Smooth muscle cell of the coronary artery (primary cell): ENCODE measurements around the gene H2AZ2. TPM values are rescaled to one million over a fixed set of nuclear protein-coding genes. Genes with fewer than 3 reads are reported as not detected.

Source experiments
- total RNA-seq: library from RNA; depleted of rRNA; stranded (reverse); fragments of >200 nt; gene quantifications from 2 replicates; pipeline ENCODE4 v1.2.3, GENCODE V29; 2014; ENCODE audit warnings: low replicate concordance

H2AZ2 gene
- 194 and 275 TPM in 2 replicates for total RNA-seq

DNA sequence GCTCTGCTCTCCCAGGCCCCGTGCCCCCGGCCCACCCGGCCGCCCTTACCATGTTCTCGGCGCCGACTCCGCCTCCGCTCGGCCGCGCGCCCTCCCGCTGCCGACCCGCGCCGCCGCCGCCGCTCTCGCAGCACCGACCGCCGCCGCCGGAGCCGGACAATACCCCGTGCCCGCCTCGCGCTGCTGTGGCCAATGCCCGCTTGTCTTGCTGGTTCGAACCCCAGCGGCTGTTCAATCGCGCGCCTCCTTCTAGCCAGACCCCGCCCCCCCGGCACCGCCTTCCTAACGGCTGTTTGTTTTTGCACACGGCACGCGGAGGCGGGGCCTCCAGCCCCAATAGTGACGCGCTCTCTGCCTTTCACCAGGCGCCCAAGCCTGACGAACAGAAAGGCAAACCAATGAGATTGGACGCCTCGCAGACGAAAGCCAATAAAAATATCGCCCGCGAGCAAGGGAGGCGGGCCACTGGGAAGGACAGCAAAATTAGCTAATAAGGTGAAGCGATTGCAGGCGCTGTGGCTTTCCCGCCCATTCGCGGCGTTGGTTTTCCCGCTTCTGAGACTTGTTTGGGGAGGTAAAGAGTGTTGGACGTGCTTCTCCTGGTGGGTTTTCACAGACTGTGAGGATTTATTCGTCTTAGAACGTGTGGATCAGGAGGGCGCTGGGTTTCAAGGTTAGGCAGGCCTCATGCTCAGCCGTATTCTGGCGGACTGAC is at the start of gene H2AZ2:
TSS of gene H2AZ2 (minus strand) at position 168 of the 715 bp plus-strand sequence. CDS start at position 52, 116 bp downstream.

DNA sequence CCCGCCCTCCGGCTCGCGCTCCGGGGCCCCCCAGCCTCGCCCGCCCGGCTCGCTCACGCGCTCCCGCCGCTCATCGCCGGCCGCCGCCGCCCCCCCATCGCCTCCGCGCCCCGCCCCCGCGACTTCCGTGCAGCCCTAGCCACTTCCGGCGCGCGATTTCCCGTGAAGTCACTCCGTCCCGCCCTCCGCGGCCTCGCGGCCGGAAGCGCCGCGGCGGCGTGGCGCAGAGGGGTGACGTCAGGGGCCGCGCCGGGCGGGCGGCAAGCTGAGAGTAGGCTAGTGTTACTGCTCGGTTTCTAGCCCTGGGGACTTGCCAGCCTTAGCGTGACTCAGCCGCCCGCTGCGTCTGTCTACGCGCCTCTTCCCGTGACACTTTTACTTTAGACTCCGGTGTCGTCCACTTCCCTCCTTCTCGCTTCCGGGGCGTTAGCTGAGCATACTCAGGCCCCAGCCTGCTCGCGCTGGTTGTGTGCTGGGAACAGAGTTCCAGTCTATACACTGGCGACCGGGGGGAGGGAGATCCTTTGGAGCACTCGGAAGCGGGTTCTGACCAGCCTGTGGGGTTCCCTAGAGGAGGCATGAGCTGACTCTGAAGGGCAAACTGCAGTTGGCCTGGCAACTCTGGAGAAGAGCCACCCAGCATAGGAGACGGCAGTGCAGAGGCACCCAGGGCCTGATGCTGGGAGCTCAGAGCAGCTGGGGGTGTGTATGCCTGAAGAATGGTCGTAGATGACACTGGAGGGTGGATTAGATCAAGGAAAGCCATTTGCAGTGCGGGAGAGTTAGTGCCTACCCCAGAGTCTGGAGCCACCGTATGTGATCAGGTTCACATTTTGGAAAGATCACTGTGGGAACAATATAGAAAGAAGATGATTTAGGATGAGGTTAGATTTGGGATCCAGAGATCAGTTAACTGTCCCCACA is 37.8 kb upstream of the H2AZ2 start, which contains the start of gene PURB:
TSS of gene PURB (minus strand) at position 137 of the 924 bp plus-strand sequence. CDS start 182 bp downstream, outside the sequence.

DNA sequence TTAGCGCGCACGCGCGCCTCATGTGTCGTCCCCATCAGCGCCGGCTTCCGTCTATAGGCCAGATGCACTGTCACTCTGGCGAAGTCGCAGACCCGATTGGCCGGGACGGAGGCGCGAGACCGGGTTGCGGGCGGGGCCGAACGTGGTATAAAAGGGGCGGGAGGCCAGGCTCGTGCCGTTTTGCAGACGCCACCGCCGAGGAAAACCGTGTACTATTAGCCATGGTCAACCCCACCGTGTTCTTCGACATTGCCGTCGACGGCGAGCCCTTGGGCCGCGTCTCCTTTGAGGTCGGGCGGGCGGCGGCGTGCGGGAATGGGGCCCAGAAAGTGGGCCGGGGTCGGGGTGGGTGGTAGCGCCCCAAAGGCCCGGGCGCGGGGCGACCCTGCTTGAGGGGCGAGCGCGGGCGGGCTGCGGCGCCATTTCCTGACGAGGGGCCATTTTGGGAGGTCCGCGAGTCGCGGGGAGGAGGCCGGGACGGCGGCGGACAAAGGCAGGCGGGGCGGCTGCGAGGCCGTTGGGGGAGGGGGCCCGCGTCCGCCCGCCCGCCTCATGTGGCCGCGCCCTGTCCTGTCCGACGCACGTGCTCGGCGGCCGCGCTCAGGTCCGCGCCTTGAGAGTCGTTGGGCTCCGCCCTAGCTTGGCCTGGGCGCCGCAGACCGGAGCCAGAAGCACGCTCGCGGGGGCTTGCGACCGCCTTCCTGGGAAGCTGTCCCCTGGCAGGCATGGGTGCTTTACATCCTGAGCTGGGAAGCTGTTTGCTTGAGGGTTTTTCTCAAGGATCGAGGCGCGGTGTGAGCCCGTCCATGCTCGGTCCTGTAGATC is 51.2 kb downstream of the H2AZ2 start, which contains the start of gene PPIA:
TSS of gene PPIA (plus strand) at position 178 of the 825 bp plus-strand sequence. CDS start at position 222, 44 bp downstream.

Other genes starting within 250 kb of the H2AZ2 start
- gene OGDH, start 241.5 kb downstream of the H2AZ2 start, total RNA-seq: 51.0 and 81.2 TPM in 2 replicates
- gene ZMIZ2, start 99.2 kb downstream of the H2AZ2 start, total RNA-seq: 8.0 and 8.3 TPM in 2 replicates
- 437 and 1,604 TPM in 2 replicates for gene PPIA, start 51.4 kb downstream of the H2AZ2 start, total RNA-seq
- gene PURB, start 37.4 kb upstream of the H2AZ2 start, total RNA-seq: 4.6 and 11.8 TPM in 2 replicates
- gene MYO1G, start 130.9 kb upstream of the H2AZ2 start, total RNA-seq: 0.08 TPM in 1 of 2 replicates, not detected in the other
- 61.2 and 70.1 TPM in 2 replicates for gene CCM2, start 152.1 kb upstream of the H2AZ2 start, total RNA-seq
- 0.47 and 1.3 TPM in 2 replicates for gene NACAD, start 240.9 kb upstream of the H2AZ2 start, total RNA-seq